Body of pancreas (tissue), 4 donors: Measurements from ENCODE around the gene MAP3K20.

Experiments
- POLR2A ChIP-seq, 3 donors: fragments of 450-650 bp; IDR thresholded peaks; one replicate each; pipeline ENCODE4 v1.6.1; 2016; ENCODE audit warnings: antibody characterized with exemption in 3 of 3, mild to moderate bottlenecking in 2 of 3
- TF ChIP-seq, protein P1 (sequence below), 7 experiments: fragments of 450-650 bp in 4 of 7; fragments of 200-600 bp in 3 of 7; sonication (generic) in 3 of 7; IDR thresholded peaks; one replicate each; pipeline ENCODE4 v1.5.1; 2016 to 2019; ENCODE audit warnings: antibody characterized with exemption in 7 of 7

- TF ChIP-seq, protein P1, sequence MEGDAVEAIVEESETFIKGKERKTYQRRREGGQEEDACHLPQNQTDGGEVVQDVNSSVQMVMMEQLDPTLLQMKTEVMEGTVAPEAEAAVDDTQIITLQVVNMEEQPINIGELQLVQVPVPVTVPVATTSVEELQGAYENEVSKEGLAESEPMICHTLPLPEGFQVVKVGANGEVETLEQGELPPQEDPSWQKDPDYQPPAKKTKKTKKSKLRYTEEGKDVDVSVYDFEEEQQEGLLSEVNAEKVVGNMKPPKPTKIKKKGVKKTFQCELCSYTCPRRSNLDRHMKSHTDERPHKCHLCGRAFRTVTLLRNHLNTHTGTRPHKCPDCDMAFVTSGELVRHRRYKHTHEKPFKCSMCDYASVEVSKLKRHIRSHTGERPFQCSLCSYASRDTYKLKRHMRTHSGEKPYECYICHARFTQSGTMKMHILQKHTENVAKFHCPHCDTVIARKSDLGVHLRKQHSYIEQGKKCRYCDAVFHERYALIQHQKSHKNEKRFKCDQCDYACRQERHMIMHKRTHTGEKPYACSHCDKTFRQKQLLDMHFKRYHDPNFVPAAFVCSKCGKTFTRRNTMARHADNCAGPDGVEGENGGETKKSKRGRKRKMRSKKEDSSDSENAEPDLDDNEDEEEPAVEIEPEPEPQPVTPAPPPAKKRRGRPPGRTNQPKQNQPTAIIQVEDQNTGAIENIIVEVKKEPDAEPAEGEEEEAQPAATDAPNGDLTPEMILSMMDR (IDR thresholded peaks at IDR 0.05) = no peak
- no peak for TF ChIP-seq POLR2A (IDR thresholded peaks at IDR 0.05)
Observed at GRCh38 chr2:173300458-173300857, 224.8 kb downstream of the MAP3K20 start.
